SW 1271 (cell line): ENCODE measurements around the gene CRMP1.
"Not testable (repeated sequence)": the region's sequence is repeated elsewhere in the genome, so short reads cannot be mapped to it uniquely, and the experiment has no call there.

Source experiments
- DNase-seq, 2 experiments: peaks; one replicate each; lab custom pipeline; 2025; lab: John Stamatoyannopoulos, UW

CRMP1 gene

DNA sequence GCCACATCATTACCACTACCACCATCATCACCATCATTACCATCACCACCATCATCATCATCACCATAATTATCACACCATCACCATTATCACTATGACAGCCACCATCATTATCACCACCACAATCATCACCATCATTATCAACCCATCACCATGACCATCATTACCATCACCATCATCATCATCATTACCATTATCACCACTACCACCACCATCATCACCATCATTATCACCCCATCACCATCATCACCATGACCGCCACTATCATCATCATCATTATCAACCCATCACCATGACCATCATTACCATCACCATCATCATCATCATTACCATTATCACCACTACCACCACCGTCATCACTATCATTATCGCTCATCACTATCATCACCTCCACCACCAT lies 36.5 kb downstream of the CRMP1 start:
- DNase-seq = not testable (repeated sequence)

DNA sequence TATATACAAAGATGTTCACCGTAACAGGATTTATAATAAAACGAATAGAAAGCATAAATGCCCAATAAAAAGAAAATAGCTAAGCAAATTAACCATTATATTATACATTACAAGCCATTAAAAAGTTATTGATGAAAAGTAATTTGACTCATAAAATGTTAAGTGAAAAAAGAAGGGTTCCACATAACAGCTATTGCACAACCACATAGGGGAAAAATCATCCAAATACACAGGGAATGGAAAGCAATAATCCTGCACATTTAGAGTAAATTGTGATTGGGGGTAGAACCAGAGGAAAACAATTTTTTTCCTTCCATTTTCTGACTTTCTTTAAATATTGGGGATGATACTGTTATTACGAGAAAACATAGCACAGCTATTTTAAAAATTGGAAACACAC lies 38.0 kb downstream of the CRMP1 start:
- DNase-seq = no peak

DNA sequence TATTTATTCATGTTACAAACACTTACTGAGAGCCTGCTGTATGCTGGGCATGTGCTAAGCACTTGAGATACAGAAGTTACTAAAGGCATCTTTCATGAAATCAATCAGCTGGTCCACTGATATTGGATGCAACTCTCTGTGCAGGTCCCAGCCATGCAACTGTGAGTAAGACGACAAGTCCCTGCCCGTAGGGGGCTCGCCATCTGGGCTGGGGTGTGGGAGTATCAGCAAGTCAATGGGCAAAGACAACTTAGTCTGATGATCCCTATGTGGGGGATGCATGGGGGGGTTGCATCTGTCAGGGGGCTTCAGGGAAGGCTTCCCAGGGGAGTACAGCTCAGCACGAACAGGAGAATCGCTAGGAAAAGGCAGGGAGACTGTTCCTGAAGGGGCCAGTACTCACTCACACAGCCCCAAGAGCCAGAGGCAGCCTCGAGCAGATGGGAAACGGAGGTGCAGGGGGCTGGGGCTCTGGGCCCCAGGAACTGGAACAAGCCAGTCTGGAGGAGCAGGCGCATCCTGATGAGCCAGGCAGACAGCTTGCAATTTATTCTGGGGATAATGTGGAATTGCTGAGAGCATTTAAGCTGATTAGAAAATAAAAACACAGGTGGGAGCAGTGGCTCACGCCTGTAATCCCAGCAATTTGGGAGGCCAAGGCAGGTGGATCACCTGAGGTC lies 40.2 kb downstream of the CRMP1 start:
- DNase-seq = no peak

DNA sequence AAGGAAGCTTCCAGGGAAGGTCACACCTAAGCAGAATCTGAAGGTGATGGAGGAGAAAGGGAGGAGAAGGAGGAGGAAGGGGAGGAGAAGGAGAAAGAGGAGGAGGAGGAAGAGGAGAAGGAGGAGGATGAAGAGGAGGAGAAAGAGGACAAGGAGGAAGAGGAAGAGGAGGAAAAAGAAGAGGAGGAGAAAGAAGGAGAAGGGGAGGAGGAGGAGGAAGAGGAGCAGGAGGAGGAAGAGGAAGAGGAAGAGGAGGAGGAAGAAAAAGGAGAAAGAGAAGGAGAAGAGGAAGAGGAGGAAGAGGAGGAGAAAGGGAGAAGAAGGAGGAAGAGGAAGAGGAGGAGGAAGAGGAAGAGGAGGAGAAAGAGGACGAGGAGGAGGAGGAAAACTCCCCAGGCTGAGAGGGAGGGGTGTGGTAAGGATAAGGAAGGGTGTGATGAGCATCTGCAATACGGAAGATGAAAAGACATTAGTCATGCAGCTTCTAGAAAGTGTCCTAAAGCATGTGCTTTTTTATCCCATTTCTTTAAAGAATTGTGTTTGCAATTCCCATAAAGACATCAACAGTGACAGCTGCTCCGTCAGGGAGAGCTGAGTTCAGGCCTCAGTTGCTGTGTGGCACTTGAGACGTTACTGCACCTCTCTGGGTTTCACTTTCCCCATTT lies 41.1 kb downstream of the CRMP1 start:
- no peak for DNase-seq

GRCh38 chr4:5845035-5845905 lies 47.6 kb downstream of the CRMP1 start:
- DNase-seq = no peak

- DNase-seq = no peak
These were observed 49.0 kb downstream of the CRMP1 start for GRCh38 chr4:5843573-5844530.

DNA sequence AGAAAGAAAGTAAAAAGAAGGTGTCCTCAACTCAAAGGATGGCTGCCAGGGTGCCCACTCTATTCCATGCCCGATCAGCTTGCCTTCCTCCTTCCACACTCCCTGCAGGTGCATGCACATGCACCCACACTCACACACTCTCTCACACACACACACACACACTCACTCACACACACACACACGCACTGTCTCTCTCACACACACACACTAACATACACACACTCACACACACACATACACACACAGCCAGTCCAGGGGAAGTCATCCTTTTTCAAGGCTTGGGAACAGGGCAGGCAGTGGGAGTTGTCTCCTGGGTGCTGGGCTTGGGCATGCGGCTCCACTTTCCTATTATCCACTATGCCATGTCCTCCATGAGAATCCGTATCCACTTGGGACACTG lies 50.4 kb downstream of the CRMP1 start:
- DNase-seq = no peak

GRCh38 chr4:5839751-5840674 lies 52.9 kb downstream of the CRMP1 start:
- DNase-seq = no peak

GRCh38 chr4:5839332-5839731 lies 53.6 kb downstream of the CRMP1 start:
- no peak for DNase-seq

DNA sequence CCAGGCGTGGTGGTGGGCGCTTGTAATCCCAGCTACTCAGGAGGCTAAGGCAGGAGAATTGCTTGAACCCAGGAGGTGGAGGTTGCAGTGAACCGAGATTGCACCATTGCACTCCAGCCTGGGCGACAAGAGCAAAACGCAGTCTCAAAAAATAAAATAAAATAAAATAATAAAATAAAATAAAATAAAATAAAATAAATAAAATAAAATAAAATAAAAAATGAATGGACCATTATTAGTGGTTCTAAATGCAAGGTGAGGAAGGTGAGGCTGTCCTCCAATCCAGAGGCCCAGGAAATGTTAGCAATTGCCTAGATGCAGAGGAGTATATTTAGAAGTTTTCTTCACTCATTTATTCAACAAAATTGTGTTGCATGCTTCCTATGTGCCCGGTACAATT lies 55.4 kb downstream of the CRMP1 start:
- DNase-seq = not testable (repeated sequence)

DNA sequence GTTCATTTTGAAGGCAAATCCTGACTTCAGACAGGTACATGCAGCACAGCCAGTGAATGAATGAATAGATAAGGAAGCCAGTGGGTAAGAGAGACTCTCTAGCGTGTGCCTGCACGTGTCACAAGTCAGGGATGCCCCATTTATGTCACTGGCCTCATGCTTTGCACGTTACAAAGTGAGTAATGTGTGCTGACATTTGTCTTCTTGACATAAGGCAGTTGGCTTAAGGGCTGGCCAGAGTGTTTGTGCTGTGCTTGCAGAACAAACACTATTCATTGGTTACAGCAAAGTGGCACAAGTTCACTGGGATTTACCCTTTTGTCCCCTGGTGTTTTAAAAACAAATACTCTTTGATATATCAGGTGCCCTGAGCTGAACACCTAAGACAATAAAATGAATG lies 55.9 kb downstream of the CRMP1 start:
- no peak for DNase-seq

GRCh38 chr4:5828005-5828391 lies 64.9 kb downstream of the CRMP1 start:
- DNase-seq = no peak

DNA sequence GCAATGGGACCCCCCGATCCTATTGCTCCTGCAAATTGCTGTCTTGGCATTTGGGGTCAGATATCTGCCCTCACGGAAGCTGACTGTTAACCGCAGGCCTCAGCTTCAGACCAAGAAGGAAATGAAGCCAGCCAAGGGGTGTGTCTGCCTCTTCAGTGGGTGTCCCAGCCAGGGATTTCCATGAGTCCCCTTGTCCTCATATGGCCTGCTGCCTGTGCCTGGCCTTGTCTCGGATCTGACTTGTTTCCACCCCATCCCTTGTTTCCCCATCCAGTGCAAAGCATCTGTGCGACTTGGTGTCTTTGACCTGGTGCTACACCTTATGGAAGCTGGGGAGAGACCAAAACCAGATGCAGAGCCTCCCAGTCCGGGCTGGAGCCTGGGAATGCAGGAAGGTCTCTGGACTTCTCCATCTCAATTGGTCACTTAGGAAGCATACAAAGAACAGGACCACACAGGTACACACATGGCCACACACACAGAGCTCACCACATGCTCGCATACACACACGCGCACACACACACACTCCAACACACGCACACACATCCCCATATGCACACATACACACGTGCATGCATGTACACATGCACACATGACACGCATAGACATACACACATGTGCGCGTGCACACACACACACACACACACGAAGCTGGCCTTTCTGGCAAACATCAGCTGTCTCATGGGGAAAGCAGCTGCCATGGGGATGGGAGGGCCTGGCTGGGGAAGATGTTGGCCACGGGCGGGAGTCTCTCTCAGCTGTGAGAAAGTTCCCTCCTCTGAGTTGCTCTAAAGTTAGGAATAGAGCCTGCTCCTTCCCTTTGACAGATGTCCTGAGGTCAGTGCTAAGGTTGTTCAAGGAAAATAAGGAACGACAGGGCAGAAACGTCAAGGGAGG lies 65.5 kb downstream of the CRMP1 start:
- no peak for DNase-seq

DNA sequence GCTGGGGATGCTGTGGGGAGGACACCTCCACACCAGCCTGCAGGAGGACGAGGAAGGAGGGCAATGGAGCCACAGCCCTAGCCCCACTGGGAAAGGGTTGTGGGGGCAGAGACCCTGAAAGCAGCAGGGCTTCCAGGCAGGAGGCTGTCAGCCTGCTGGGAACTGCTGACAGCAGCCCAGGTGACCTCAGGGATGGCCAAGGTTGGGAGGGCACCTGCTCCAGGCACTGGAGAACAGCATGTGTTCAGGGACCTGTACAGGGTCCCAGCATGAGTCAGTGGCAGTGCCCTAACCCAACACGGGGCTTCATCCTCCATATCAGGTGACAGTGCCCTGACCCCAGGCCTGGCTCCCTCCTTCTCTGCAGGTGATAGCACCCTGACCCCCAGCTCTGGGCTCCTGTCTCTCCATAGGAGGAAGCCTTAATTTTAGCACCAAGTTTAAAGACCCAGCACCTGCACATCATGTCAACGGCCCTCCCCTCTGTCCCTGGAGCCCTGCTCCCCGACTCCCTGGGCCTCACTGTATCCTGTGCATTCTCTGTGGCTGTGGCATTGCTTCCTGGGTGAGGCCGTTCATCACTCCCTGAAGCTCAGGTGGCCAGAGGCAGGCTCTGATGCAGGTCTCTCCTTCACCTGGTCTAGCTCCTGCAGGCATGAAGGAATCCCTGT lies 66.3 kb downstream of the CRMP1 start:
- DNase-seq = no peak

DNA sequence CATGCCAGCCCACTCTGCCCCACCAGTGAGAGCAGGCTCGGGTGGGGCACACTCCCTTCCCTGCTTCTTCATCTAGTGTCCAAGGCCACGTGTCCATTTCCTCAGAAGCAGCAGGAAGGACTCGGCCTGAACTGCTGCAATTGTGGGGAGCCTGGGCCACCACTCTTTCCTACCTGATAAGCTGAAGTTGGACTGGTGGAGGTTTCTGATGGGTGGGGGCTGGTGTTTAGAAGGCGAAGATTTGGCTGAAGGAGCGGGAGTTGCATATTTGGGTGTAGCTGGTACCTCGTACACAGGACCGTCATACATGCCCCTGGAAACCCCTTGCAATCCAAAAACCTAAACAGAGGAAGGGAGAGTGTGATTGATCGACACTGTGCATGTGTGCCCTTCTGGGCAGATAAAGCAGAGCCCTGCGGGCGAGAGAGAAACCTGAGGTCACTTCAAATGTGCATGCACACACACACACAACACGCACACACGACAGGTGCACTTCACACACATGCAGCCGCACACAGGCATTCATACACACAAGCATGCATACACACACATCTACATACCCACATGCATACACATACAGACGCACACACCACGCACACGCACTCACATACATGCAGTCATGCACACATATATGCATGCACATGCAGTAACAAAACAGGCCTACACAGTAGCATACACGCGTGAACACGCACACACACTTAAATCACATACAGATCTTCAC lies 67.4 kb downstream of the CRMP1 start:
- DNase-seq = no peak

DNA sequence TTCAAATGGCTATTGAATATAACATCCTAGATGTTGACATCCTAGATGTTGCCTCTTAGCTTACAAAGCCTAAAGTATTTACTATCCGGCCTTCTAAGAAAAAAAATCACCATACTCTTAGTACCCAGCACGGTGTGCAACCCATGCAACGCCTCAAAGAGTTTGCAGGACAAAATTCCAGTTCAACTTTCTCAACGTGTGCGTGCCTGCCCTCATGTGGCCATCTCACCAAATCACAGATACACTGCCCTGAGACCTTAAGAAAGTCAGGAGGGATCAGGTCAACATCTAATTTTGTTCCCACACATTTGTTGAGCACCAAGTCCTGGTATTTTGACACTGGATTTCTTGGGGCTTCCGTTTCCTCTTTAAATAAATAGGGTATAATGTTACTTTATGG lies 68.3 kb downstream of the CRMP1 start:
- DNase-seq = peak in 1 of 2 experiments; percentile 23

GRCh38 chr4:5824227-5824626 lies 68.7 kb downstream of the CRMP1 start:
- DNase-seq = no peak

GRCh38 chr4:5823542-5824211 lies 69.2 kb downstream of the CRMP1 start:
- DNase-seq = no peak
